ENCODE measurements around the gene ZBTB20.

GRCh38 chr3:114892880-114893279 lies 254.2 kb downstream of the ZBTB20 start:
- TF ChIP-seq RAD21 (IDR thresholded peaks at IDR 0.05) = peak; percentile 42 to 59
- no peak for TF ChIP-seq GABPA (IDR thresholded peaks at IDR 0.05 in 1 of 2, conservative IDR thresholded peaks at IDR 0.05 in 1 of 2)
- no peak for TF ChIP-seq CTCF (IDR thresholded peaks at IDR 0.05; ENCODE audit: low read depth, low read length, missing input control)

Measured in liver (tissue), 3 donors.